Measurements from ENCODE around the gene SMARCAL1. TPM values are rescaled to one million over a fixed set of nuclear protein-coding genes. Genes with fewer than 3 reads are reported as not detected.

The SMARCAL1 gene
- total and polyA plus RNA-seq, 3 donors from 2014 or later: 27.3 to 50.2 (median 39.1) TPM

DNA sequence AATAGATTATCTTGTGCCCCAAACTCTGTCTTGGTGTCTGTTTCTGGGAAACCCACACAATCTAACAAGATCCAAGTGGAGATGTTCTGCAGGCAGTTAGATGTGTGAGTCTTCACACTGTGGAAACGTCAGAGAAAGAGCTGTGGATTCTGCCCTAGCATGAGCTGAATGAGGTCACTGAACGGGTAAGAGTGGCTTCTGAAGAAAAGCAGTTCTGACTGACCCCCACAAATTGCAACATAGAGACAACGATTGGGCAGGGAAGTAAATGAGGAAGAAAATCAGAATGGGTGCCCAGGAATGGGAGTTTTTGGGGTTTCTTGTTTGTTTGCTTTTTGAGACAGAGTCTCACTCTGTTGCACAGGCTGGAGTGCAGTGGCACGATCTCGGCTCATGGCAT is 73.5 kb downstream of the SMARCAL1 start:
- Histone ChIP-seq H3K36me3 (ENCODE audit: low read depth, missing control alignments) (no peaks in the 10 kb centered on the region), H3K27ac (no peak overlapping the region), H3K4me3 (no peak overlapping the region), H3K27me3 (no peaks in the 10 kb centered on the region), H3K4me1 (no peaks in the 10 kb centered on the region), H3K9me3 (no peaks in the 10 kb centered on the region)
- intact Hi-C loops (cut with DNase I; ENCODE audit: low total_unique reads): no loop called here
- 66 to 82% methylated on average over 4 to 5 of the region's 5 CpGs for WGBS, 2 donors
- TF ChIP-seq POLR2A (IDR thresholded peaks at IDR 0.05): no peak
- no peak for DNase-seq

- WGBS, 2 donors: 84 to 96% methylated on average over 7 of the region's 7 CpGs
- Histone ChIP-seq H3K27me3 (no peaks in the 10 kb centered on the region), H3K4me3 (no peak overlapping the region), H3K9me3 (no peaks in the 10 kb centered on the region), H3K4me1 (no peaks in the 10 kb centered on the region), H3K27ac (no peak overlapping the region), H3K36me3 (ENCODE audit: low read depth, missing control alignments) (no peaks in the 10 kb centered on the region)
- no peak for DNase-seq
- no peak for TF ChIP-seq POLR2A (IDR thresholded peaks at IDR 0.05)
- TF ChIP-seq, protein P1, sequence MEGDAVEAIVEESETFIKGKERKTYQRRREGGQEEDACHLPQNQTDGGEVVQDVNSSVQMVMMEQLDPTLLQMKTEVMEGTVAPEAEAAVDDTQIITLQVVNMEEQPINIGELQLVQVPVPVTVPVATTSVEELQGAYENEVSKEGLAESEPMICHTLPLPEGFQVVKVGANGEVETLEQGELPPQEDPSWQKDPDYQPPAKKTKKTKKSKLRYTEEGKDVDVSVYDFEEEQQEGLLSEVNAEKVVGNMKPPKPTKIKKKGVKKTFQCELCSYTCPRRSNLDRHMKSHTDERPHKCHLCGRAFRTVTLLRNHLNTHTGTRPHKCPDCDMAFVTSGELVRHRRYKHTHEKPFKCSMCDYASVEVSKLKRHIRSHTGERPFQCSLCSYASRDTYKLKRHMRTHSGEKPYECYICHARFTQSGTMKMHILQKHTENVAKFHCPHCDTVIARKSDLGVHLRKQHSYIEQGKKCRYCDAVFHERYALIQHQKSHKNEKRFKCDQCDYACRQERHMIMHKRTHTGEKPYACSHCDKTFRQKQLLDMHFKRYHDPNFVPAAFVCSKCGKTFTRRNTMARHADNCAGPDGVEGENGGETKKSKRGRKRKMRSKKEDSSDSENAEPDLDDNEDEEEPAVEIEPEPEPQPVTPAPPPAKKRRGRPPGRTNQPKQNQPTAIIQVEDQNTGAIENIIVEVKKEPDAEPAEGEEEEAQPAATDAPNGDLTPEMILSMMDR (IDR thresholded peaks at IDR 0.05): no peak
- intact Hi-C loops (cut with DNase I; ENCODE audit: low total_unique reads): no loop called here
These were observed 74.0 kb downstream of the SMARCAL1 start for GRCh38 chr2:216486271-216486670.

DNA sequence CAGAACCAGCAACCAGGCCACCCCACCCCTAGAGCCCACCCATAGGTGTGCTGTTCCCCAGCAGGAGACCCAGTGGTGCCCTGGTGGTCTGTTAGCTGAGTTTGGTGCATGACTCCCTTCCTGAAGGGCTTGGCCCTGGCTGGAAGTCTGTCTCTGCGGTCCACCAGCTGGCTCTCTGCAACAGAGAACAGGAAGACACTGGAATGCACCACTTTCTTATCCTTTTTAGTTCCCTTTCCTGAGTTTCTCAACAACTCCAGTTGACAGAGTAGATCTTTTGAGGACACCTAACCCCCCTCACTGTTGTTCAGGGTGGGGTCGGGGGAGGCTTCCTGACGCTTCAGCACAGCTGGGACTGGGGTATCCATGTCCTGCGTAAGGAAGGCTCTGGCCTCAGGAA is 74.4 kb downstream of the SMARCAL1 start:
- Histone ChIP-seq H3K4me1 (no peaks in the 10 kb centered on the region), H3K9me3 (no peaks in the 10 kb centered on the region), H3K4me3 (no peak overlapping the region), H3K36me3 (ENCODE audit: low read depth, missing control alignments) (no peaks in the 10 kb centered on the region), H3K27me3 (no peaks in the 10 kb centered on the region), H3K27ac (no peak overlapping the region)
- DNase-seq: no peak
- TF ChIP-seq, protein P1 (IDR thresholded peaks at IDR 0.05): no peak
- TF ChIP-seq POLR2A (IDR thresholded peaks at IDR 0.05): no peak
- 67 to 72% methylated on average over 4 of the region's 4 CpGs for WGBS, 2 donors
- intact Hi-C loops (cut with DNase I; ENCODE audit: low total_unique reads): no loop called here

DNA sequence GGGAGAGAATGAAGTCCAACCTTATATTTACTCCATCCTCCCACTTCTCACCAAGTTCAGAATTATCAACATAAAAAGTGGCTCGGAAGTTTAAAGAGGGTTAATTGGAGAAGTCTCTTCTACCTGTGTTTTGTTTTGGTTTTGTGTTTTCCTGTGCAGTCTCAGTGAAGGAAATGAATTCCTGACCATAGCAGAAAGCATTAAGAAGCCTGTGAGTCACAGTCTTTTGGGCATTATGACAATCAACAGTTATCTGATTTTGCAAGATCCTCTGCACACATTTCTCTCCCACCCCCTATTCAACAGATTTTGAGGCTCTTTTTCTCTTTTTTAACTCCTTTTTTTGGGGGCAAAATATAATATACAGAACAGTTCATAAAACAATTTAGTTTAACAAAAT is 77.8 kb downstream of the SMARCAL1 start:
- Histone ChIP-seq H3K27me3 (no peaks in the 10 kb centered on the region), H3K4me3 (no peak overlapping the region), H3K4me1 (no peaks in the 10 kb centered on the region), H3K9me3 (no peaks in the 10 kb centered on the region), H3K27ac (no peak overlapping the region), H3K36me3 (ENCODE audit: low read depth, missing control alignments) (no peaks in the 10 kb centered on the region)
- DNase-seq: no peak
- intact Hi-C loops (cut with DNase I; ENCODE audit: low total_unique reads): no loop called here
- no peak for TF ChIP-seq POLR2A (IDR thresholded peaks at IDR 0.05)
- TF ChIP-seq, protein P1 (IDR thresholded peaks at IDR 0.05): no peak
- WGBS, 2 donors: 73 to 83% methylated on average over 1 of the region's 1 CpG

- DNase-seq: no peak
- Histone ChIP-seq H3K4me3 (no peak overlapping the region), H3K27ac (no peak overlapping the region), H3K4me1 (peaks cover 3% of the 10 kb centered on the region), H3K9me3 (no peaks in the 10 kb centered on the region), H3K27me3 (no peaks in the 10 kb centered on the region), H3K36me3 (ENCODE audit: low read depth, missing control alignments) (no peaks in the 10 kb centered on the region)
- TF ChIP-seq POLR2A (IDR thresholded peaks at IDR 0.05): no peak
- TF ChIP-seq, protein P1 (IDR thresholded peaks at IDR 0.05): no peak
- intact Hi-C loops (cut with DNase I; ENCODE audit: low total_unique reads): no loop called here
- WGBS, 2 donors: 82 to 90% methylated on average over 9 of the region's 9 CpGs
These were observed 79.7 kb downstream of the SMARCAL1 start for GRCh38 chr2:216491793-216492596.
